GM12865 (cell line): Measurements from ENCODE around the gene CRISPLD2.

Experiments
- DNase-seq: peaks from one replicate; pipeline ENCODE4 v3.0.0; 2010; ENCODE audit warnings: low read depth
- H3K4me3 ChIP-seq: 2 replicates; pipeline ENCODE4 v1.5.1; 2011; ENCODE audit warnings: mild to moderate bottlenecking, low read depth, low read length, control low read depth
- CTCF ChIP-seq: IDR thresholded peaks from 2 replicates; pipeline ENCODE4 v1.5.1; 2011; ENCODE audit warnings: low read length, control low read depth, low read depth, inconsistent platforms; ENCODE audit not compliant: insufficient read depth; ENCODE audit errors: missing control alignments

CRISPLD2 gene

GRCh38 chr16:84780544-84781376 lies 39.0 kb upstream of the CRISPLD2 start:
- TF ChIP-seq CTCF: no peak
- H3K4me3 ChIP-seq: no peak overlapping the region
- no peak for DNase-seq

- TF ChIP-seq CTCF: no peak
- H3K4me3 ChIP-seq: no peak overlapping the region
- no peak for DNase-seq
Measured at GRCh38 chr16:84782846-84783245, 36.9 kb upstream of the CRISPLD2 start.

GRCh38 chr16:84785843-84786581 lies 33.8 kb upstream of the CRISPLD2 start:
- H3K4me3 ChIP-seq: no peak overlapping the region
- no peak for DNase-seq
- no peak for TF ChIP-seq CTCF

GRCh38 chr16:84786605-84787262 lies 33.1 kb upstream of the CRISPLD2 start:
- no peak overlapping the region for H3K4me3 ChIP-seq
- no peak for TF ChIP-seq CTCF
- DNase-seq: no peak

GRCh38 chr16:84787263-84787622 lies 32.5 kb upstream of the CRISPLD2 start:
- no peak overlapping the region for H3K4me3 ChIP-seq
- no peak for DNase-seq
- TF ChIP-seq CTCF: no peak

- H3K4me3 ChIP-seq: no peak overlapping the region
- no peak for DNase-seq
- TF ChIP-seq CTCF: no peak
Measured at GRCh38 chr16:84788920-84789391, 30.8 kb upstream of the CRISPLD2 start.
